ENCODE results near the gene SPRED1.

Gene SPRED1

DNA sequence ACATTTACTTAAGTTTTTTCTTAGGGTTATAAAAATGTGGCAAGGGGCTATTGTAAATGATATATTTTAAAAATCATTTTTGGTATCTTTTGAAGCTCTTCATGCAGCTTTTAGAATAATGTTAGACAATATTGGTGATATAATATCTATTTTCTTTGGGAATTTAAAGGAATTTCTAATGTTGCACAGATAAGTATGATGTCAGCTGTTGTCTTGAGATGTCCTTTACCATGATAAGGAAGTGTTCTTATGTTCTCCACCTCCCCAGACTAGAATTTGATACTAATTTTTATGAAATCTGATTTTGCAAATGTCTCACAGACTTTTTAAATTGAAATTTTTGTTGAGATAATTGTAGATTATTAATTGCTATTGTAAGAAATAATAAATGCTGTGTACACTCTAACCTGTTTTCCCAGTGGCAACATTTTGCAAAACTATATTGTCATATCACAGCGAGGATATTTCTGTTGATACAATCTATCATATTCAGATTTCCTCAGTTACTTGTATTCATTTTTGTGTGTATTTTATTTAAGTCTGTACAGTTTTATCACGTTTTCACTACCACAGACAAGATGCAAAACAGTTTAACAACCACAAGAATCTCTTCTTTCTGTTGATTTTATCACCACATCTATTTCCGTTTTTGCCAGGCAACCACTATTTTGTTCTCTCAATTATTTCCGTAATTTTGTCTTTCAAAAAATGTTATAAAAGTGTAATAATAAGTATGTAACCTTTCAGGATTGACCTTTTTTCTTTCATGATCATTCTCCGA is 55.4 kb downstream of the SPRED1 start:
- POLR2A ChIA-PET (ENCODE audit: low non-redundant PET) = no interaction called here

DNA sequence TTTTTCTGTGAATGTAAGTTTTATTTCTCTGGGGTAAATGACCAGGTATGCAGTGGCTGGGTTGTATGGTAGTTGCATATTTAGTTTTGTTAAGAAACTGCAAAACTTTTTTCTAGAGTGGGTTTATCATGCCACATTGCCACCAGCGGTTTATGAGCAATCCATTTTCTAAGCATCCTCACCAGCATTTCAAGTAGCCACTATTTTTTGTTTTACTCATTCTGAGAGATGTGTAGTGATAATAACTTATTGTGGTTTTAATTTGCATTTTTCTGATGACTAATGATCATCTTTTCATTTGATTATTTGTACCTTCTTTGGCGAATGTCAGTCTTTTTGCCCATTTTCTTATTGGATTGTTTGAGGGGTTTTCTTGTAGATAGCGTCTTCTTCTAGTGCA is 56.2 kb downstream of the SPRED1 start:
- H3K27ac ChIP-seq = no peak overlapping the region
- CTCF ChIA-PET = no interaction called here
- TF ChIP-seq, protein P1, sequence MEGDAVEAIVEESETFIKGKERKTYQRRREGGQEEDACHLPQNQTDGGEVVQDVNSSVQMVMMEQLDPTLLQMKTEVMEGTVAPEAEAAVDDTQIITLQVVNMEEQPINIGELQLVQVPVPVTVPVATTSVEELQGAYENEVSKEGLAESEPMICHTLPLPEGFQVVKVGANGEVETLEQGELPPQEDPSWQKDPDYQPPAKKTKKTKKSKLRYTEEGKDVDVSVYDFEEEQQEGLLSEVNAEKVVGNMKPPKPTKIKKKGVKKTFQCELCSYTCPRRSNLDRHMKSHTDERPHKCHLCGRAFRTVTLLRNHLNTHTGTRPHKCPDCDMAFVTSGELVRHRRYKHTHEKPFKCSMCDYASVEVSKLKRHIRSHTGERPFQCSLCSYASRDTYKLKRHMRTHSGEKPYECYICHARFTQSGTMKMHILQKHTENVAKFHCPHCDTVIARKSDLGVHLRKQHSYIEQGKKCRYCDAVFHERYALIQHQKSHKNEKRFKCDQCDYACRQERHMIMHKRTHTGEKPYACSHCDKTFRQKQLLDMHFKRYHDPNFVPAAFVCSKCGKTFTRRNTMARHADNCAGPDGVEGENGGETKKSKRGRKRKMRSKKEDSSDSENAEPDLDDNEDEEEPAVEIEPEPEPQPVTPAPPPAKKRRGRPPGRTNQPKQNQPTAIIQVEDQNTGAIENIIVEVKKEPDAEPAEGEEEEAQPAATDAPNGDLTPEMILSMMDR (conservative IDR thresholded peaks at IDR 0.05; ENCODE audit: low read depth) = no peak
- POLR2A ChIA-PET (ENCODE audit: low non-redundant PET) = no interaction called here
- no peak for DNase-seq (ENCODE audit: low spot score)

More for the DNA sequence above, 55.4 kb downstream of the SPRED1 start:
- DNase-seq (ENCODE audit: low spot score) = no peak
- no peak overlapping the region for H3K27ac ChIP-seq
- TF ChIP-seq, protein P1 (conservative IDR thresholded peaks at IDR 0.05; ENCODE audit: low read depth) = no peak
- CTCF ChIA-PET = no interaction called here

DNA sequence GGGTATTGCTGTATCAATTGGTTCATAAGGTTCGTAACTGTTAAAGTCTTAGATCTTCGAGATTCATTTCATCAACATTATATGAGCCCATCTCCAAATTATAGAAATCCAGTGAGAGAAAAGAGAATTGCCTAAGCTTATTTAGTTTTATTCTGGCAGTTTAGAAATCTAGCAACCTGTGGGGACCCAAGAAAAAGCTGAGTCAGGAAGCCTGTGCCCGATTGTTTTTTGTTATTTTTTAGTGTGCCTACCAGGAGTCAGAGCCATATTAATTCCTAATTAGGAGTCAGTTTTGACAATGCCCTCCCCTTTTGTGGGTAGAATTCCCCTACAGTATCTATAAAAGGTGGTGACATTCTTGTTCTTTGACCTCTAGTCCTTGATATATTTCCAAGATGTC is 59.6 kb downstream of the SPRED1 start:
- H3K27ac ChIP-seq = no peak overlapping the region
- ChIA-PET CTCF (no interaction called here), POLR2A (ENCODE audit: low non-redundant PET) (no interaction called here)
- TF ChIP-seq, protein P1 (conservative IDR thresholded peaks at IDR 0.05; ENCODE audit: low read depth) = no peak
- DNase-seq (ENCODE audit: low spot score) = no peak

DNA sequence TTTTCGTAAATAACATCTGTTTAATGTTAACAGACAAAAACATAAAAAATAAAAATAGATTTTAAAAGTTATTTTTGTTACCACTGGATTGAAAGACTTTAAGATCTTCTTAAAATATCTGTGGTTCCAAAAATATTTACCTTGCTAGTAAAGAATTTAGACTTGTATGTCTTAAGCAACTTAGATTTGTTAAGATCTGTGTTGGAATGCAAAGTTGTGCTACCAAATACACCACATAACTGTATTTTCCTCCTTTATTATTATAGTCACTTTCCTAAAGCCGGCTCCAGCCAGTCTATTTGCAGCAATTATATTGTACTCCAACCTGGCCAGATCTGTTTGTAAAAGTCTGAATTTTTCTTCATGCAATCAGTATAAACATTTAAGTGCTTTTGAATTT is 63.7 kb downstream of the SPRED1 start:
- ChIA-PET POLR2A (ENCODE audit: low non-redundant PET) (interaction anchor here (0.6 kb wide), 1 partner anchor 79 kb away, joined by 3 read pairs; no protein-coding TSS in a partner anchor), CTCF (no interaction called here)
- TF ChIP-seq, protein P1 (conservative IDR thresholded peaks at IDR 0.05; ENCODE audit: low read depth) = no peak
- H3K27ac ChIP-seq = no peak overlapping the region
- DNase-seq (ENCODE audit: low spot score) = no peak

DNA sequence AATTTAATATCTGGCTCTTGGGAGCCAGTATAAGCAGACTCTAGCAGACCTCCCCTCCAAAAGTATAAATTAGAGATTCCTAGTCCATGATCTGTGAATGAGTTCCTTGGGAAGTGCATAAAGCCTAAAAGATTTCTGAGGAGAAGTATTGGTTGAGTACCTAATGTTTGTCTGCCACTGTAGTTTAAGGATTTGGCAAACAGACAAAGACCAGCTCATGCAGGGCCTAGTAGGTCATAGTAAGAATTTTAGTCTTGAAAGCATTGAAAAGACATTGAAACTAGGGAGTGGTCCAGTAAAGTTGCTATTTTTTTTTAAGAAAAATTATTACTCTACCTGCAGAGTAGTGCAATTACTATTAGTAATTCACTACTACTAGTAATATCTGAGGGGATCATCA is 67.5 kb downstream of the SPRED1 start:
- ChIA-PET POLR2A (ENCODE audit: low non-redundant PET) (no interaction called here), CTCF (interaction anchor here (0.6 kb wide), 2 partner anchors 20 to 122 kb away, joined by 3 to 4 read pairs; no protein-coding TSS in a partner anchor)
- H3K27ac ChIP-seq = no peak overlapping the region
- no peak for DNase-seq (ENCODE audit: low spot score)
- TF ChIP-seq, protein P1 (conservative IDR thresholded peaks at IDR 0.05; ENCODE audit: low read depth) = no peak

DNA sequence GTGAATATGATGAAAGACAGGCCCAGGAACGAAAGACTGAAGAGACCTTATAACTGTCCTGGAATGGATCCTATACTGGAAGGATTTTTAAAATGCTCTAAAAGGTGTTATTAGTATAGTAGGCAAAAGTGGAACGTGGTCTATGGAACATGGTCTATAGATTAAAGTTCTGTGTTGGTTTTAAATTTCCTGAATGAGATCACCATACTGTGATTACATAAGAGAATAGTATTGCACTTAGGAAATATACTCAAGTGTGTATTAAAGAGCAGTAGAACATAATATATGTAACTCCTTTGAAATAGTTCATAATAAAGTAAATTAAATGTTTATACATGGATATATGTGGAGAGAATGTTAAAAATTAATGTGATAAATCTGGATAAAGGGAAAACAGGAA is 68.2 kb downstream of the SPRED1 start:
- H3K27ac ChIP-seq = no peak overlapping the region
- TF ChIP-seq, protein P1 (conservative IDR thresholded peaks at IDR 0.05; ENCODE audit: low read depth) = no peak
- no peak for DNase-seq (ENCODE audit: low spot score)
- ChIA-PET POLR2A (ENCODE audit: low non-redundant PET) (no interaction called here), CTCF (interaction anchor here (0.6 kb wide), 1 partner anchor 123 kb away, joined by 3 read pairs; no protein-coding TSS in a partner anchor)

All from RWPE1 (cell line).